ENCODE data around the gene SEMA6A. TPM values are rescaled to one million over a fixed set of nuclear protein-coding genes. Genes with fewer than 3 reads are reported as not detected.

Gene SEMA6A
- total RNA-seq, result 0.43 and 0.74 TPM in 2 replicates

GRCh38 chr5:116574367-116575325, at the start of gene SEMA6A:
Gene SEMA6A (minus strand): TSS chr5:116574823. CDS start chr5:116504944, 69,879 bp downstream.

Measured in smooth muscle cell of bladder (primary cell).